Lower leg skin (tissue), 4 donors: ENCODE measurements around the gene TMEM213. TPM values are rescaled to one million over a fixed set of nuclear protein-coding genes. Genes with fewer than 3 reads are reported as not detected.

Experiments
- DNase-seq, 2 donors: peaks; one replicate each; pipeline ENCODE4 v3.0.0-alpha.2; 2019; ENCODE audit warnings: low spot score in 2 of 2
- H3K4me3 ChIP-seq: fragments of 200-600 bp; sonication (generic); 2 replicates; pipeline ENCODE4 v1.5.1; 2017; ENCODE audit warnings: mild to moderate bottlenecking, low read depth; ENCODE audit not compliant: poor library complexity, severe bottlenecking
- CTCF ChIP-seq, 3 donors: fragments of 450-650 bp; IDR thresholded peaks; one replicate each; pipeline ENCODE4 v1.5.1; 2016; ENCODE audit warnings: antibody characterized with exemption in 3 of 3, mild to moderate bottlenecking in 3 of 3, moderate library complexity in 2 of 3
- POLR2A ChIP-seq, 2 donors: fragments of 450-650 bp; IDR thresholded peaks; one replicate each; pipeline ENCODE4 v1.6.1; 2016 to 2017; ENCODE audit warnings: antibody characterized with exemption in 2 of 2, mild to moderate bottlenecking in 1 of 2, moderate library complexity in 1 of 2
- WGBS, 2 donors: methylation state at CpG; one replicate each; pipeline ENCODE4 v1.1.5; 2018; 5-methylcytosine and 5-hydroxymethylcytosine counted together
- intact Hi-C: fragments of 100-400 bp; cut with DNase I; formaldehyde crosslinking; loops from one replicate; pipeline ENCODE4 v1.15.0; 2023; ENCODE audit warnings: low total_unique reads
- total RNA-seq, 4 donors: library from RNA; depleted of rRNA; stranded (reverse); fragments of >200 nt; gene quantifications; one replicate each; pipeline ENCODE4 v1.1.0, GENCODE V29; 2016

The TMEM213 gene
- total RNA-seq, 4 donors from 2014 or later = 2.5 to 13.3 (median 6.5) TPM

DNA sequence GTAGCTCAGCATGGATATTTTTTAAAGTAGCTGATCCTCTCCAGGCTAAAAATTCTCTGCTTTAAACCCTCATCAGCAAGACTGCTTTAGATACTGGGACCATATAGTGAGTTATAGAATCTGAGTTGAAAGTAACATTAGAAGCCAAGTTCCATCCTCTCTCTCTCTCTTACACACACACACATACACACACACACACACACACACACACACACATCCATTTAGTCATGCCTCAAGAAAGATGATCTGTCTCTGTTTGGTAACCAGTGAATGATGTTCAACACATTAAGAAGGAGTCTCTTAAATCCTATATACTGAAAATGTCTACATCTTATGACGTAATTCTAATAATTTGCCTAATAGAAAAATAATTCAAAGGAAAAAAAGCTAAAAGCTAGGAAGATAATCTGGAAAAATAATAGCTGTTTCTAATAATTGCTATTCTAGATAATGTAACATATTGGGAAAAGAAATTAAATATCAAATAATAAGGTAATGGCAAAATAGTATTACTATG is 17.1 kb downstream of the TMEM213 start:
- H3K4me3 ChIP-seq = no peak overlapping the region
- no peak for DNase-seq
- TF ChIP-seq POLR2A (IDR thresholded peaks at IDR 0.05) (no peak), CTCF (IDR thresholded peaks at IDR 0.05) (no peak)
- 84 to 93% methylated on average over 1 of the region's 1 CpG for WGBS, 2 donors
- intact Hi-C loops = no loop called here

GRCh38 chr7:138816650-138817049 is 18.9 kb downstream of the TMEM213 start:
- TF ChIP-seq POLR2A (IDR thresholded peaks at IDR 0.05) (no peak), CTCF (IDR thresholded peaks at IDR 0.05) (no peak)
- H3K4me3 ChIP-seq = no peak overlapping the region
- intact Hi-C loops = no loop called here
- 89 to 91% methylated on average over 1 of the region's 1 CpG for WGBS, 2 donors
- DNase-seq = no peak

DNA sequence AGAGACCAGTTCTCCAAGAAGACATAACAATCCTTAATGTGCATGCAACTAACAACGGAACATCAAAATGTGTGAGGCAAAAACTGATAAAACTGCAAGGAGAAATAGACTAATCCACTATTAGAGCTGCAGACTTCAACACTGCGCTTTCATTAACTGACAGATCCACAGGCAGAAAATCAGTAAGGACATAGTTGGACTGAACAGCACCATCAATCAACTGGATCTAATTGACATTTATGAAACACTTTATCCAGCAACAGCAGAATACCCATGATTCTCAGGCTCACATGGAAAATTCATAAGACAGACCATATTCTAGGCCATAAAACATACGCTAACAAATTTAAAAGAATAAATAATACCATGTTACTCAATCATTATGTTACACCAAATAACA is 21.8 kb downstream of the TMEM213 start:
- TF ChIP-seq CTCF (IDR thresholded peaks at IDR 0.05) = no peak
- TF ChIP-seq POLR2A (IDR thresholded peaks at IDR 0.05) = no peak
- 81 to 82% methylated on average over 3 of the region's 3 CpGs for WGBS, 2 donors
- no peak overlapping the region for H3K4me3 ChIP-seq
- intact Hi-C loops = no loop called here
- no peak for DNase-seq

GRCh38 chr7:138821912-138822311 is 24.1 kb downstream of the TMEM213 start:
- 81 to 83% methylated on average over 7 of the region's 7 CpGs for WGBS, 2 donors
- intact Hi-C loops = no loop called here
- TF ChIP-seq CTCF (IDR thresholded peaks at IDR 0.05) (no peak), POLR2A (IDR thresholded peaks at IDR 0.05) (no peak)
- no peak for DNase-seq
- H3K4me3 ChIP-seq = no peak overlapping the region

DNA sequence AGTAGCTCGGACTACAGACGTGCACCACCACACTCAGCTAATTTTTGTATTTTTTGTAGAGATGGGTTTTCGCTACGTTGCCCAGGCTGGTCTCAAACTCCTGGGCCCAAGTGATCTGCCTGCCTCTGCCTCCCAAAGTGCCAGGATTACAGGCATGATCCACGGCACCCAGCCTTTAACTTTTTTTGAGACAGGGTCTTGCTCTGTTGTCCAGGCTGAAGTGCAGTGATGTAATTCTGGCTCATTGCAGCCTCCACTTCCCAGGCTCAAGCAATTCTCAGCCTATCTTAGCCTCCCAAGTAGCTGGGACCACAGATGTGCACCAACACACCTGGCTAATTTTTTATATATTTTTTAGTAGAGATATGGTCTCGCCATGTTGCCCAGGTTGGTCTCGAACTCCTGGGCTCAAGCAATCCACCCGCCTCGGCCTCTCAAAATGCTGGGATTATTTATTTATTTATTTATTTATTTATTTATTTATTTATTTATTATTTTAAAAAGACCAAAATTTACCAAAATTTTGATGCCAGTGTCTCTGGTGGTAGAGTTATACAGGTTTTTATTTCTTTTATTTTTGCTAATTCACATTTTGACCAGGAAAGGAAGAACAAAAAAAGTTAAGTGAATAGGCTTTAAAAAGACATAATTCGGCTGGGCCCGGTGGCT is 25.2 kb downstream of the TMEM213 start:
- DNase-seq = no peak
- H3K4me3 ChIP-seq = no peak overlapping the region
- intact Hi-C loops = no loop called here
- 92 to 96% methylated on average over 11 of the region's 11 CpGs for WGBS, 2 donors
- no peak for TF ChIP-seq POLR2A (IDR thresholded peaks at IDR 0.05)
- no peak for TF ChIP-seq CTCF (IDR thresholded peaks at IDR 0.05)
